ENCODE results near the gene NEUROD1.

NEUROD1 gene

DNA sequence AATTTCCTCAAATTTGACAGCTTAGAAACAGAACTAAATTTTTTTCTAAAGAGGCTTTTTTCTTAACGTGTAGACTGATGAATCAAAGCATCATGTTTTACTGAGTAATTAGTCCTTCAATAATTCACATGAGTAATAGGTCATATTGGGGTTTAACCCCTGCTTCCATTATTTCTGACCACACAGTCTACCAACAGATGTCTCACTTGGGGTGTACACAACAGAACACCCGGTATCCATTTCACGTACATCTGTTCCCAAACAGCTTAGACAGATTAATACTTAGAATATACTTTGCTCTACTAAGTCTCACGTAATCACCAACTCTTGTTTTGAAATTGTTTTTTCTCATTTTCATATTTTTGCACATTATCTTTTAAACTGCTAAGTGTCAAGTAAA is 38.2 kb downstream of the NEUROD1 start:
- DNase-seq (ENCODE audit: low spot score), result no peak

DNA sequence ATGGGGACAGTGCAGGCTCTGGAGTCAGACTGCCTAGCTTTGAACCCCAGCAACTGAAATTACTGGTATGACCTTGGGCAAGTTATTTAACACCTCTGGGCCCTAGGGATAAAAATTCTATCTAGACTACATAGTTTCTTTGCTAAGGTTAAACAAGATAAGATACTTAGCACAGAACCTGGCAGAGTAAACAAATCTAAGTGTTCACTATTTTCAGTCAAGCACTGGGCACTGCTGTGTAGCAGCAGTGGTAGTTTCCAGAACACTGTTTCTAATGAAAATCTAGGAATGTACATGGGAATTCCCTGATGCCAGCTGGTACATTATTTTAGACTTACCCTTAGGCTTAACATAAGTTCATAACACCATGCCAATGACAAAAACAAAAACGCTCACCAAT is 40.6 kb downstream of the NEUROD1 start:
- DNase-seq (ENCODE audit: low spot score), result no peak

DNA sequence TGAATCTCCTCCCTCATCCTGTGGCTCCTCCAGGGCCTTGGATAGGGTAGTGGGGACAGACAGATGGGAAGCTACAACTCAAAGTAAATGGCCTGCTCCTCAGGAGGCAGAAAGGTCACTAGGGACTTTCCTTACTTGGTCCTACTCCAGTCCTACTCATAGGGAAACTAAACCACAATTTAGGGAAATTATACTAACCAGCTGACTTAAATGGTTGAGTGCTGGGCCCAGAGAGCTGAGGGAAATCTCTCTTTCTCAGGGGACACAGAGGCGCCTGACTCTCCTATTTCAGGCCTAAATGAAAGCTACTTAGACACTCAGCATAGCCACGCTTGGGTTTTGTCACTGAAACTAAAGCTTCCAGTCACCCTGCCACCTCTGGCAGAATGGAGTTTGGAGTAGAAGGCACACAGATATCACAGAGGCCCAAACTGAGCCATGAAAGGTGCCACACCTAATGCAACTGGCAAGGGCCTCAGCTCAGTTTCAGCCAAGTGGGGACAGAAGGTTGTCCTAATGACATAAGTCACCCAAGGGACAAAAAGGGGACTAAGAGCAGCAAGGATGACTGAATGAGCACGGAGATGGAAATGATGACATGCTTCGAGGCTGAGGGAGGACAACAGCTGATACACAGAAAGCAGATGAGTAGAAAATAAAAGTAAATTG is 47.5 kb downstream of the NEUROD1 start:
- no peak for DNase-seq (ENCODE audit: low spot score)

DNA sequence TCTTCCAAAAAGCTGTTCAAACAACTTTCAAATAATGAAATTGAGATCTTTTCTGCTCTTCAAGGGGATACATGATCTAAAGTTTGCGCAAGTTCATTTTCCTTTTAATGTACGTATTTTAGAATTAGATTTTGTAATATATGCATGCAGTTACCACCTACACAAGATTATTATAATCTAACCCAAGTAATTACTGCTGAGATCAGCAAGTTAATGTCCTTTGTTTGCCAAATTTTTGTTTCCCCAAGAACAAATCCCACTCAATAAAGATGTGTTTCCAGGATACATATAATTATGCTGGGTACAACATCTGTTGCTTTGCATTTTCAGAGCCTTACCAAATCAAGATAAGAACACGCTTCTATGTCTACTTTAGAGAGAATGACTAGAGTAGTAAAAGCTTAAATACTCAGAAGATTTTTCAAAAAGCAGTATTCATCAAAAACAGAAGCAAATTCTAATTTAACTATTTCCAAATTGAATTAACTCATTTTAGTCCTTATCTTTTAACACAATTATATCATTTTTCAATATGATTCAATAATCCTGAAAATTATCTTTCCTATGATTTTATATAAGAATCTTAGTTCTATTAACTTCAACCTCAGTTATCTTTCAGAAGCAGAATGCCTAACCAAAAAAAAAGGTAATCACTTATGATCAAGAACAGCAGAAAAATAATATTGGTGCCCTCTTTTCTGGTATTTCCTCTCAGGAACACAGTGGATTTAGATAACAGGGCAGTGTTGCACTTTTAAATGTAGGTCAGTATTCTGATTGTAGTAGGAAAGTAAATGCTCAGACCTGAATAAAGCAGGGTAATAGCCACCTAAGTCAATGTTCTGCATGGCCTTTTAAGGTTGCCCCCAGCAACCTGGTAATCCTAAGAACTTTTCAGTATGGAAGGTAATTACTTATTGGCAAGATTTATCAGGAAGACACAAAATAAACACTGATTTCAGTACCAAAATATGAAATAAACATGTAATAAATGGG is 51.4 kb downstream of the NEUROD1 start:
- DNase-seq (ENCODE audit: low spot score), result no peak

DNA sequence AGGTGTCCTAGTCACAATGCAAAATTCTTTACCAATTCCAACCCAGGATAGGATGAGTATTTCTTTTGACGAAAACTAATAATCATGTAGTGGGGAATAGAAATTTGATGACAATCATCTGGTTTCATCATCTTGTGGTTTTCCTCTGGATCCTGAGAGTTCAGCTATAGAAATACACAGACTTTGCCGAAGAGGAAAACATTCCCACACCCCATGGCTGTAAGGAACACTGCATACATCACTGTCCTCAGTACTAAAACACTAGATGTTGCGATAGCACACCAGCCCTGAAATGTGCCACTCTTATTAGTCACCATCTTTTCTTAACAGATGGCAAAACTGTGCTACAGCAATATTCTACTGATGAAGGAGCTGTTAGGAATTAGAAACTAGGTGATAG is 52.8 kb downstream of the NEUROD1 start:
- DNase-seq (ENCODE audit: low spot score), result no peak

DNA sequence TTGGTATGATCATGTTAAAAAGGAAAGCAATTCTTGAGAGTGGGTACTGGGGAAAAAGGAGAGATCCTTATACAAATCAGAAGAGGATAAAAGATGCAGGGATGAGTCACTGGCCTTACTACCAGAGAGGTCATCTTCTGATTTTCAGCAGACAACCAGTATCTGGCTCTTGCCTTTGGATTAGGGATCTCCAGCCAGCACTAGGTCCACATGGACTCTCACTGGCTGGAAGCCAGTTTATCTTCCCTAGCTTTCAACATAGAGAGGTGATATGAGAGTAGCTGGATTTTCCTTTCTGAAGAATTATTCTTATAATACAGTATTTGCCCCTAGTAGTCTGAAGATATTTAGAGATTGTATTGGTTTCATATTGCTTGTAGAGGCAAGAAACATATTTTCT is 53.6 kb downstream of the NEUROD1 start:
- no peak for DNase-seq (ENCODE audit: low spot score)
